OCI-M1 (cell line): ENCODE data around the gene KIR3DL3.
"Not testable (repeated sequence)": the region's sequence is repeated elsewhere in the genome, so short reads cannot be mapped to it uniquely, and the experiment has no call there.

ENCODE experiments used
- DNase-seq: peaks from one replicate; lab custom pipeline; 2025; lab: John Stamatoyannopoulos, UW

KIR3DL3 gene

GRCh38 chr19:54724142-54724541, at the start of gene KIR3DL3:
KIR3DL3 (plus strand) TSS chr19:54724442; CDS start chr19:54724497, 55 bp downstream.
- DNase-seq, result no peak

GRCh38 chr19:54676210-54676834, 47.9 kb upstream of the KIR3DL3 start:
- DNase-seq, result peak; percentile 75

GRCh38 chr19:54677217-54677616, 47.0 kb upstream of the KIR3DL3 start:
- DNase-seq, result no peak

- not testable (repeated sequence) for DNase-seq
Measured at GRCh38 chr19:54681596-54681995, 42.6 kb upstream of the KIR3DL3 start.

GRCh38 chr19:54682306-54682856, 41.9 kb upstream of the KIR3DL3 start:
- DNase-seq, result no peak

GRCh38 chr19:54684527-54684926, 39.7 kb upstream of the KIR3DL3 start:
- DNase-seq, result peak; percentile 79

GRCh38 chr19:54691582-54692297, 32.5 kb upstream of the KIR3DL3 start:
- no peak for DNase-seq

GRCh38 chr19:54692298-54692615, 32.0 kb upstream of the KIR3DL3 start:
- DNase-seq, result no peak

GRCh38 chr19:54694648-54695047, 29.6 kb upstream of the KIR3DL3 start:
- DNase-seq, result no peak

GRCh38 chr19:54696117-54696548, 28.1 kb upstream of the KIR3DL3 start:
- no peak for DNase-seq

GRCh38 chr19:54696766-54697165, 27.5 kb upstream of the KIR3DL3 start:
- no peak for DNase-seq

GRCh38 chr19:54697716-54698115, 26.5 kb upstream of the KIR3DL3 start:
- DNase-seq, result not testable (repeated sequence)

- DNase-seq, result no peak
Measured at GRCh38 chr19:54704928-54705327, 19.3 kb upstream of the KIR3DL3 start.

GRCh38 chr19:54707962-54708361, 16.3 kb upstream of the KIR3DL3 start:
- no peak for DNase-seq

GRCh38 chr19:54708781-54709180, 15.5 kb upstream of the KIR3DL3 start:
- no peak for DNase-seq

GRCh38 chr19:54709212-54709948, 14.9 kb upstream of the KIR3DL3 start:
- DNase-seq, result no peak

- not testable (repeated sequence) for DNase-seq
Measured at GRCh38 chr19:54709956-54710355, 14.3 kb upstream of the KIR3DL3 start.

GRCh38 chr19:54724644-54725043, 402 bp downstream of the KIR3DL3 start:
- no peak for DNase-seq

GRCh38 chr19:54725321-54725720, 1.1 kb downstream of the KIR3DL3 start:
- DNase-seq, result no peak

- DNase-seq, result no peak
Measured at GRCh38 chr19:54727562-54727961, 3.3 kb downstream of the KIR3DL3 start.

GRCh38 chr19:54728167-54728566, 3.9 kb downstream of the KIR3DL3 start:
- DNase-seq, result no peak

- no peak for DNase-seq
Measured at GRCh38 chr19:54729416-54730188, 5.4 kb downstream of the KIR3DL3 start.
